NCI-H2029 treated with DMSO at 0.1 percent for 48 hours (cell line): ENCODE measurements around the gene C5AR1.
"Not testable (repeated sequence)": the region's sequence is repeated elsewhere in the genome, so short reads cannot be mapped to it uniquely, and the experiment has no call there.

ENCODE experiments used
- DNase-seq: peaks from one replicate; lab custom pipeline; 2025; lab: John Stamatoyannopoulos, UW

Gene C5AR1

GRCh38 chr19:47365455-47365854, 55.8 kb downstream of the C5AR1 start:
- DNase-seq = not testable (repeated sequence)

DNA sequence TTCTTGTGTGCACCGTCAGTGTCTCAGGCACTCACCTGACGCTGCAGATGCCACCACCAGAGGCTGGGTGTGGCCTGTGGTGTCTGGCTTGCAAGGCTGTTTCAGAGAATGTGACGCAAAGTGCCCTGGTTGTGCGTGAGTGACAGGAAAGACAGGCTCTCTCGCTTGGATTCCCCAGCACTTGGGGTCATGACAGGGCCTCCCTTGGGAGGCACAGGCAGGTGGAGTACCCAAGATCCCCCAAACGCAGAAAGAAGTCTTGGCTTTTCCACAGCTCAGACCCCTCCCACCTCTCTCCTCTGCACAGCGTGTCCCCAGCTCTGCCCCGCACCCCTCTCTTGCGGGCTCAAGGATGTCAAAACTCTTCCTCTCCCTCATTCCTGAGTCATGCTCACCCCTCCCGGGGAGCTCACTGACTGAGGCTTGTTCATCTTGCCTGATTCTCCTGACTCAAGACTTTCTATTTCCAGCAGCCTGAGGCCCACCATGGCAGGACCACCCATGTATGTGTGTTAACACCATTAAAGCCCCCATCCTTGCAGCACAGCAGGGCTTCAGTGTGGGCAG, 60.5 kb downstream of the C5AR1 start:
- no peak for DNase-seq

DNA sequence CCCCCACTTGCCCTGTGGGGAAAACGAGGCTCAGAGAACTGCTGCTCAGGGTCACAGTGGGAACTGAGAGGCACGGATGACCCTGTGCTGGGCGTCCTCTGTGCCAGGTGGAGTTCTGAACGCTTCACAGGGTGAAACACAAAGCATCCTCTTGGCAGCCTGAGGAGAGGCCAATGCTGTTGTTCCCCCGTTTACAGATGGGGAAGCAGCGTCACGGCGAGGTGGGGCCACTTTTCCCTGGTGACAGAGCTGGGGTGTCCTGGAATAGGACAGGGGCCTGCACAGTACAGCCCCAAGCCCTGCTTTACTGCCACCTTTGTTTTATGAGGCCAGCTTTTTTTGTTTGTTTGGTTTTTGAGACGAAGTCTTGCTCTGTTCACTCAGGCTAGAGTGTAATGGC, 61.6 kb downstream of the C5AR1 start:
- DNase-seq = no peak
